ENCODE measurements around the gene NINJ2.

NINJ2 gene

DNA sequence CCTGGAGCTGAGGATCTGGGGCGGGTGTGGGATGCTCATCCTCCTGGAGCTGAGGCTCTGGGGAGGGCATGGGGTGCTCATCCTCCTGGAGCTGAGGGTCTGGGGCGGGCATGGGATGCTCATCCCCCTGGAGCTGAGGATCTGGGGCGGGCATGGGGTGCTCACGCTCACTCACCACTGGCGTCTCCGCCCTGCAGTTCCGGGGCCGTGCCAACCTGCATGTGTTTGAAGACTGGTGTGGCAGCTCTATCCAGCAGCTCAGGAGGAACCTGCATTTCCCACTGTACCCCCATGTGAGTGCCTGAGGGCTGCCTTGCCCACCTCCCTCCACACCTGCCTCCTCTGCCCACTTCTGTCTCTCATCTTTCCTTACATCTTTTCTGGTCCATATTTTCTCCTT, 119.1 kb downstream of the NINJ2 start:
- no peak for DNase-seq (ENCODE audit: extremely low read depth, low read depth)
- TF ChIP-seq, protein P1, sequence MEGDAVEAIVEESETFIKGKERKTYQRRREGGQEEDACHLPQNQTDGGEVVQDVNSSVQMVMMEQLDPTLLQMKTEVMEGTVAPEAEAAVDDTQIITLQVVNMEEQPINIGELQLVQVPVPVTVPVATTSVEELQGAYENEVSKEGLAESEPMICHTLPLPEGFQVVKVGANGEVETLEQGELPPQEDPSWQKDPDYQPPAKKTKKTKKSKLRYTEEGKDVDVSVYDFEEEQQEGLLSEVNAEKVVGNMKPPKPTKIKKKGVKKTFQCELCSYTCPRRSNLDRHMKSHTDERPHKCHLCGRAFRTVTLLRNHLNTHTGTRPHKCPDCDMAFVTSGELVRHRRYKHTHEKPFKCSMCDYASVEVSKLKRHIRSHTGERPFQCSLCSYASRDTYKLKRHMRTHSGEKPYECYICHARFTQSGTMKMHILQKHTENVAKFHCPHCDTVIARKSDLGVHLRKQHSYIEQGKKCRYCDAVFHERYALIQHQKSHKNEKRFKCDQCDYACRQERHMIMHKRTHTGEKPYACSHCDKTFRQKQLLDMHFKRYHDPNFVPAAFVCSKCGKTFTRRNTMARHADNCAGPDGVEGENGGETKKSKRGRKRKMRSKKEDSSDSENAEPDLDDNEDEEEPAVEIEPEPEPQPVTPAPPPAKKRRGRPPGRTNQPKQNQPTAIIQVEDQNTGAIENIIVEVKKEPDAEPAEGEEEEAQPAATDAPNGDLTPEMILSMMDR (IDR thresholded peaks at IDR 0.05; ENCODE audit: low read depth, low read length), result no peak

- TF ChIP-seq, protein P1 (IDR thresholded peaks at IDR 0.05; ENCODE audit: low read depth, low read length), result no peak
- DNase-seq (ENCODE audit: extremely low read depth, low read depth), result no peak
These were observed 120.2 kb downstream of the NINJ2 start for GRCh38 chr12:543114-543451.

- no peak for DNase-seq (ENCODE audit: extremely low read depth, low read depth)
- TF ChIP-seq, protein P1 (IDR thresholded peaks at IDR 0.05; ENCODE audit: low read depth, low read length), result no peak
These were observed 120.7 kb downstream of the NINJ2 start for GRCh38 chr12:542395-543113.

GRCh38 chr12:541676-542324, 121.4 kb downstream of the NINJ2 start:
- TF ChIP-seq, protein P1 (IDR thresholded peaks at IDR 0.05; ENCODE audit: low read depth, low read length), result no peak
- DNase-seq (ENCODE audit: extremely low read depth, low read depth), result no peak

GRCh38 chr12:539540-540310, 123.5 kb downstream of the NINJ2 start:
- DNase-seq (ENCODE audit: extremely low read depth, low read depth), result no peak
- TF ChIP-seq, protein P1 (IDR thresholded peaks at IDR 0.05; ENCODE audit: low read depth, low read length), result no peak

GRCh38 chr12:538731-539539, 124.3 kb downstream of the NINJ2 start:
- TF ChIP-seq, protein P1 (IDR thresholded peaks at IDR 0.05; ENCODE audit: low read depth, low read length), result no peak
- no peak for DNase-seq (ENCODE audit: extremely low read depth, low read depth)

All from AG09319 (cell line).